ENCODE results near the gene MYO1D. TPM values are rescaled to one million over a fixed set of nuclear protein-coding genes. Genes with fewer than 3 reads are reported as not detected.

MYO1D gene
- total and polyA plus RNA-seq, 4 donors, result 22.0 to 75.8 (median 61.4) TPM

GRCh38 chr17:32493976-32494513, 382.9 kb downstream of the MYO1D start:
- ATAC-seq (ENCODE audit: insufficient read depth, low FRiP score) (no peak), DNase-seq (no peak)
- Histone ChIP-seq H3K4me3 (no peak overlapping the region), H3K27me3 (ENCODE audit: control insufficient read depth in 3 of 3, insufficient read depth in 3 of 3, low read length in 2 of 3) (no peaks in the 10 kb centered on the region), H3K27ac (ENCODE audit: low read depth in 1 of 2, low read length in 1 of 2) (no peak overlapping the region), H3K9ac (ENCODE audit: insufficient read depth in 1 of 2, low read length in 2 of 2) (no peak overlapping the region), H3K4me1 (ENCODE audit: control insufficient read depth in 5 of 5, insufficient read depth in 5 of 5, low read length in 5 of 5) (peaks cover 0 to 23% (median 9%) of the 10 kb centered on the region in 5 donors), H3K9me3 (ENCODE audit: control insufficient read depth in 4 of 4, insufficient read depth in 3 of 4, low read length in 3 of 4) (no peaks in the 10 kb centered on the region), H3K36me3 (ENCODE audit: control insufficient read depth in 4 of 4, insufficient read depth in 4 of 4, low read length in 4 of 4) (peaks cover 0 to 8% (median 6%) of the 10 kb centered on the region in 4 donors)
- no peak for TF ChIP-seq CTCF (IDR thresholded peaks at IDR 0.05; ENCODE audit: control extremely low read depth, extremely low read depth)
- WGBS, 2 donors, result 94 to 95% methylated on average over 11 of the region's 11 CpGs

DNA sequence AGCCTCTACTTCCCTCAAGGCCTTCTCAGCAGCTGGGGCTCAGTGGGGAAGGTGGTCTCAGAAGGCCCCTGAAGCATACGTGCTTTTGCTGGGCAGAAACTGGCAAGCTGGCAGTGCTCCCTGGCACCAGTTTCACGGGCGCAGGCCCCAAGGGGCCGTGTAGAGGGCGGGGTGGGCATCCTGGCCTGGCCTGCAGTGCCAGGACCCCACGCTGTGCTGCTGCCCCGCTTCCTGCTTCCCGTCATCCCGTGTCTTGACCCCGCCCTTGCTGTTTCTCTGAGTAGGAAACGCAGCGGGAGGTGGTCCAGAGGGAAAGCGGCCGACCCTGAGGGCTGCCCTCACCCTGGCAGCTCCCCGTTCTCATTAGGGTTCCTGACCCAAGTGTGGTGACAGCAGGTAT, 383.4 kb downstream of the MYO1D start:
- ATAC-seq (ENCODE audit: insufficient read depth, low FRiP score) (no peak), DNase-seq (no peak)
- Histone ChIP-seq H3K4me1 (ENCODE audit: control insufficient read depth in 5 of 5, insufficient read depth in 5 of 5, low read length in 5 of 5) (peaks cover 0 to 27% (median 9%) of the 10 kb centered on the region in 5 donors), H3K27ac (ENCODE audit: low read depth in 1 of 2, low read length in 1 of 2) (no peak overlapping the region), H3K9ac (ENCODE audit: insufficient read depth in 1 of 2, low read length in 2 of 2) (no peak overlapping the region), H3K4me3 (no peak overlapping the region), H3K27me3 (ENCODE audit: control insufficient read depth in 3 of 3, insufficient read depth in 3 of 3, low read length in 2 of 3) (no peaks in the 10 kb centered on the region), H3K36me3 (ENCODE audit: control insufficient read depth in 4 of 4, insufficient read depth in 4 of 4, low read length in 4 of 4) (peaks cover 0 to 8% (median 6%) of the 10 kb centered on the region in 4 donors), H3K9me3 (ENCODE audit: control insufficient read depth in 4 of 4, insufficient read depth in 3 of 4, low read length in 3 of 4) (no peaks in the 10 kb centered on the region)
- TF ChIP-seq CTCF (IDR thresholded peaks at IDR 0.05; ENCODE audit: control extremely low read depth, extremely low read depth), result no peak
- WGBS, 2 donors, result 87 to 88% methylated on average over 15 of the region's 15 CpGs

GRCh38 chr17:32492648-32493289, 384.2 kb downstream of the MYO1D start:
- H3K27me3 ChIP-seq (ENCODE audit: control insufficient read depth in 3 of 3, insufficient read depth in 3 of 3, low read length in 2 of 3), result no peaks in the 10 kb centered on the region
- no peak for ATAC-seq (ENCODE audit: insufficient read depth, low FRiP score)
- peaks cover 0 to 10% (median 6%) of the 10 kb centered on the region in 4 donors for H3K36me3 ChIP-seq (ENCODE audit: control insufficient read depth in 4 of 4, insufficient read depth in 4 of 4, low read length in 4 of 4)
- no peak overlapping the region for H3K27ac ChIP-seq (ENCODE audit: low read depth in 1 of 2, low read length in 1 of 2)
- H3K9me3 ChIP-seq (ENCODE audit: control insufficient read depth in 4 of 4, insufficient read depth in 3 of 4, low read length in 3 of 4), result peaks cover 0 to 3% (median 0%) of the 10 kb centered on the region in 4 donors
- TF ChIP-seq CTCF (IDR thresholded peaks at IDR 0.05; ENCODE audit: control extremely low read depth, extremely low read depth), result no peak
- DNase-seq, result no peak
- no peak overlapping the region for H3K9ac ChIP-seq (ENCODE audit: insufficient read depth in 1 of 2, low read length in 2 of 2)
- no peak overlapping the region for H3K4me3 ChIP-seq
- WGBS, 2 donors, result 38 to 75% methylated on average over 7 of the region's 7 CpGs
- H3K4me1 ChIP-seq (ENCODE audit: control insufficient read depth in 5 of 5, insufficient read depth in 5 of 5, low read length in 5 of 5), result peaks cover 0 to 35% (median 14%) of the 10 kb centered on the region in 5 donors
